Testis (tissue), 2 donors: ENCODE measurements around the gene LHX2.

Source experiments
- POLR2A ChIP-seq: fragments of 450-650 bp; IDR thresholded peaks from one replicate; pipeline ENCODE4 v1.6.1; 2017; ENCODE audit warnings: antibody characterized with exemption, mild to moderate bottlenecking, moderate library complexity
- TF ChIP-seq, protein P1 (sequence below), 3 experiments: fragments of 450-650 bp in 2 of 3; fragments of 200-600 bp in 1 of 3; sonication (generic) in 1 of 3; IDR thresholded peaks; one replicate each; pipeline ENCODE4 v1.5.1; 2016 to 2019; ENCODE audit warnings: antibody characterized with exemption in 3 of 3, mild to moderate bottlenecking in 2 of 3, moderate library complexity in 1 of 3

DNA sequence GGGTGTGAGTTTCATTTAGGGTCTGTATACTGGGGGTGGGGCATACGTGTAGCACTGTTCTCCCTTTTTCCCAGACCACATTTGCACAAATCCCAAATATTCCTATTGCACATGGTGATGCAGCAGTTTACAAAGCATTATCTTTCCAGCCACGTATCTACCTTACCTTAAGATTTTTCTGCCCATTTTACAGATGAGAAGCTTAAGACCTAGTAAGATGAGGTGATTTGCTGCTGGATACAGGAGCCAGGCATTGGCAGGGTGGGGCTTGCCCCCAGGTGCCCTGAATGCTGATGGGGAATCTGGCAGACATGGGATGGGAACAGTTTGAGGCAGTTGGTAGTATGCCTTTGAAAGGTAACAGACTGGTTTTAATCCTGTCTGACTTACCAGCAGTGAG is 12.5 kb downstream of the LHX2 start:
- TF ChIP-seq, protein P1, sequence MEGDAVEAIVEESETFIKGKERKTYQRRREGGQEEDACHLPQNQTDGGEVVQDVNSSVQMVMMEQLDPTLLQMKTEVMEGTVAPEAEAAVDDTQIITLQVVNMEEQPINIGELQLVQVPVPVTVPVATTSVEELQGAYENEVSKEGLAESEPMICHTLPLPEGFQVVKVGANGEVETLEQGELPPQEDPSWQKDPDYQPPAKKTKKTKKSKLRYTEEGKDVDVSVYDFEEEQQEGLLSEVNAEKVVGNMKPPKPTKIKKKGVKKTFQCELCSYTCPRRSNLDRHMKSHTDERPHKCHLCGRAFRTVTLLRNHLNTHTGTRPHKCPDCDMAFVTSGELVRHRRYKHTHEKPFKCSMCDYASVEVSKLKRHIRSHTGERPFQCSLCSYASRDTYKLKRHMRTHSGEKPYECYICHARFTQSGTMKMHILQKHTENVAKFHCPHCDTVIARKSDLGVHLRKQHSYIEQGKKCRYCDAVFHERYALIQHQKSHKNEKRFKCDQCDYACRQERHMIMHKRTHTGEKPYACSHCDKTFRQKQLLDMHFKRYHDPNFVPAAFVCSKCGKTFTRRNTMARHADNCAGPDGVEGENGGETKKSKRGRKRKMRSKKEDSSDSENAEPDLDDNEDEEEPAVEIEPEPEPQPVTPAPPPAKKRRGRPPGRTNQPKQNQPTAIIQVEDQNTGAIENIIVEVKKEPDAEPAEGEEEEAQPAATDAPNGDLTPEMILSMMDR (IDR thresholded peaks at IDR 0.05): no peak
- no peak for TF ChIP-seq POLR2A
